Activated B cell treated with CpG ODN at 0.5 μM for 24 hours (primary cell): Measurements from ENCODE around the gene REXO2. TPM values are rescaled to one million over a fixed set of nuclear protein-coding genes. Genes with fewer than 3 reads are reported as not detected.

Experiments
- ATAC-seq: fragments of 200-7000 bp; cut with Tn5 transposase; one replicate; pipeline ENCODE4 v1.10.0; 2021; ENCODE audit warnings: low read depth, mild to moderate bottlenecking, moderate library complexity
- CTCF ChIA-PET: fragments of 350-600 bp; sonication (Branson Sonifier 250); formaldehyde crosslinking; loops from one replicate; lab custom pipeline; 2021; ENCODE audit warnings: antibody characterized with exemption; lab: Charles Lee
- POLR2A ChIA-PET: fragments of 350-600 bp; sonication (Branson Sonifier 250); formaldehyde crosslinking; loops from one replicate; lab custom pipeline; 2021; ENCODE audit warnings: antibody characterized with exemption; lab: Charles Lee
- DNase-seq: peaks from one replicate; pipeline ENCODE4 v3.0.0; 2022
- H3K27ac Mint-ChIP-seq: one replicate; pipeline ENCODE4 v1.8.0; 2020; ENCODE audit warnings: mixed read lengths
- H3K27me3 Mint-ChIP-seq: one replicate; pipeline ENCODE4 v1.8.0; 2021; ENCODE audit warnings: mixed read lengths
- H3K36me3 Mint-ChIP-seq: one replicate; pipeline ENCODE4 v1.8.0; 2021; ENCODE audit warnings: low read depth, mixed read lengths
- H3K4me1 Mint-ChIP-seq: one replicate; pipeline ENCODE4 v1.8.0; 2021; ENCODE audit warnings: mixed read lengths
- H3K4me3 Mint-ChIP-seq: one replicate; pipeline ENCODE4 v1.8.0; 2020; ENCODE audit warnings: mild to moderate bottlenecking, mixed read lengths
- H3K9me3 Mint-ChIP-seq: one replicate; pipeline ENCODE4 v1.8.0; 2020; ENCODE audit warnings: mixed read lengths
- CTCF ChIP-seq: fragments of 200-600 bp; IDR thresholded peaks from one replicate; pipeline ENCODE4 v1.8.0; 2022; ENCODE audit warnings: antibody characterized with exemption, mild to moderate bottlenecking
- intact Hi-C: fragments of 100-400 bp; cut with micrococcal nuclease; formaldehyde crosslinking; loops from one replicate; pipeline ENCODE4 v1.15.1; 2024
- total RNA-seq: library from RNA; stranded (reverse); gene quantifications from 2 replicates; pipeline ENCODE4 v1.2.3, GENCODE V29; 2022

REXO2 gene
- total RNA-seq, 1 donor from 2014 or later: 27.3 TPM

- no peak for TF ChIP-seq CTCF
- Mint-ChIP-seq H3K4me1 (peaks cover 17% of the 10 kb centered on the region), H3K9me3 (no peaks in the 10 kb centered on the region), H3K27ac (peak overlapping the region; percentile 87), H3K4me3 (peak overlapping the region; percentile 97), H3K36me3 (peaks cover 15% of the 10 kb centered on the region), H3K27me3 (no peaks in the 10 kb centered on the region)
- DNase-seq (no peak), ATAC-seq (no peak)
- CTCF ChIA-PET: no interaction called here
- POLR2A ChIA-PET: no interaction called here
- intact Hi-C loops: no loop called here
Observed at GRCh38 chr11:114440121-114440860, 1.0 kb downstream of the REXO2 start.

GRCh38 chr11:114440971-114441763, 1.9 kb downstream of the REXO2 start:
- H3K27me3 Mint-ChIP-seq: no peaks in the 10 kb centered on the region
- DNase-seq (no peak), ATAC-seq (no peak)
- no peak overlapping the region for H3K27ac Mint-ChIP-seq
- ChIA-PET CTCF (no interaction called here), POLR2A (no interaction called here)
- peaks cover 19% of the 10 kb centered on the region for H3K36me3 Mint-ChIP-seq
- H3K9me3 Mint-ChIP-seq: no peaks in the 10 kb centered on the region
- intact Hi-C loops: no loop called here
- H3K4me1 Mint-ChIP-seq: peaks cover 17% of the 10 kb centered on the region
- TF ChIP-seq CTCF: no peak
- H3K4me3 Mint-ChIP-seq: no peak overlapping the region

GRCh38 chr11:114441921-114442320, 2.7 kb downstream of the REXO2 start:
- no peak overlapping the region for H3K27ac Mint-ChIP-seq
- DNase-seq: no peak
- intact Hi-C loops: no loop called here
- H3K27me3 Mint-ChIP-seq: no peaks in the 10 kb centered on the region
- no peaks in the 10 kb centered on the region for H3K9me3 Mint-ChIP-seq
- no peak for ATAC-seq
- peaks cover 17% of the 10 kb centered on the region for H3K4me1 Mint-ChIP-seq
- TF ChIP-seq CTCF: no peak
- CTCF ChIA-PET: interaction anchor here (1.5 kb wide), 1 partner anchor 10 kb away, joined by 3 read pairs; no protein-coding TSS in a partner anchor
- peaks cover 25% of the 10 kb centered on the region for H3K36me3 Mint-ChIP-seq
- no peak overlapping the region for H3K4me3 Mint-ChIP-seq
- POLR2A ChIA-PET: no interaction called here

- ChIA-PET POLR2A (no interaction called here), CTCF (interaction anchor here (1.5 kb wide), 1 partner anchor 10 kb away, joined by 3 read pairs; no protein-coding TSS in a partner anchor)
- TF ChIP-seq CTCF: no peak
- intact Hi-C loops: no loop called here
- peaks cover 17% of the 10 kb centered on the region for H3K4me1 Mint-ChIP-seq
- H3K36me3 Mint-ChIP-seq: peaks cover 29% of the 10 kb centered on the region
- DNase-seq (no peak), ATAC-seq (no peak)
- no peak overlapping the region for H3K4me3 Mint-ChIP-seq
- no peak overlapping the region for H3K27ac Mint-ChIP-seq
- no peaks in the 10 kb centered on the region for H3K27me3 Mint-ChIP-seq
- H3K9me3 Mint-ChIP-seq: no peaks in the 10 kb centered on the region
Observed at GRCh38 chr11:114442536-114442935, 3.3 kb downstream of the REXO2 start.

GRCh38 chr11:114447444-114447843, 8.2 kb downstream of the REXO2 start:
- intact Hi-C loops: no loop called here
- H3K27ac Mint-ChIP-seq: no peak overlapping the region
- H3K4me1 Mint-ChIP-seq: no peaks in the 10 kb centered on the region
- POLR2A ChIA-PET: no interaction called here
- no peaks in the 10 kb centered on the region for H3K9me3 Mint-ChIP-seq
- DNase-seq (no peak), ATAC-seq (no peak)
- no peak overlapping the region for H3K4me3 Mint-ChIP-seq
- H3K27me3 Mint-ChIP-seq: no peaks in the 10 kb centered on the region
- peaks cover 54% of the 10 kb centered on the region for H3K36me3 Mint-ChIP-seq
- CTCF ChIA-PET: no interaction called here
- no peak for TF ChIP-seq CTCF
